GM23338 (cell line): ENCODE measurements around the gene TGFBR3.

Experiments used
- CREB1 ChIP-seq: fragments of 250-450 bp; sonication (Bioruptor Pico); IDR thresholded peaks from 2 replicates; pipeline ENCODE4 v1.5.0; 2020; ENCODE audit warnings: low read depth, mild to moderate bottlenecking, moderate library complexity
- CTCF ChIP-seq, 2 experiments: fragments of 200-600 bp in 1 of 2; sonication (generic) in 1 of 2; conservative IDR thresholded peaks; 2 replicates each; pipeline versions ENCODE4 v1.5.1 to v1.6.1; 2016 to 2017; ENCODE audit warnings: antibody characterized with exemption in 2 of 2, low read depth in 2 of 2, mild to moderate bottlenecking in 2 of 2, moderate library complexity in 1 of 2
- EZH2 ChIP-seq: fragments of 200-600 bp; sonication (generic); IDR thresholded peaks from one replicate; pipeline ENCODE4 v1.8.0; 2017; ENCODE audit warnings: antibody characterized with exemption, mild to moderate bottlenecking, low read depth; ENCODE audit not compliant: unreplicated experiment
- POLR2AphosphoS5 ChIP-seq: IDR thresholded peaks from 2 replicates; pipeline ENCODE4 v1.6.1; 2016; ENCODE audit warnings: antibody characterized with exemption, low read depth
- REST ChIP-seq: IDR thresholded peaks from one replicate; pipeline ENCODE4 v1.6.1; 2018; ENCODE audit warnings: antibody characterized with exemption; ENCODE audit not compliant: unreplicated experiment
- ZNF331 ChIP-seq: fragments of 250-450 bp; sonication (Bioruptor Pico); IDR thresholded peaks from 2 replicates; pipeline ENCODE4 v1.5.0; 2020; ENCODE audit warnings: low read depth, mild to moderate bottlenecking, moderate library complexity
- ZNF462 ChIP-seq: fragments of 250-450 bp; sonication (Bioruptor Pico); IDR thresholded peaks from 2 replicates; pipeline ENCODE4 v1.5.0; 2020; ENCODE audit warnings: mild to moderate bottlenecking, moderate library complexity

- TF ChIP-seq CTCF (conservative IDR thresholded peaks at IDR 0.05; ENCODE audit: low read depth in 2 of 2), result no peak
- TF ChIP-seq EZH2, result no peak
- TF ChIP-seq ZNF462, result no peak
- no peak for TF ChIP-seq REST
- TF ChIP-seq POLR2AphosphoS5, result no peak
- TF ChIP-seq CREB1 (CRISPR knock-in tag), result no peak
- TF ChIP-seq ZNF331, result no peak
These were observed 167.1 kb downstream of the TGFBR3 start for GRCh38 chr1:91718877-91719276.
